Activated naive CD8-positive, alpha-beta T cell treated with anti-CD3 and anti-CD28 coated beads, Interleukin-2, amount 50 U/mL, for 16 hours (primary cell): Measurements from ENCODE around the gene CREB3L2.

ENCODE experiments used
- DNase-seq: peaks from one replicate; pipeline ENCODE4 v3.0.0-alpha.2; 2020; ENCODE audit warnings: low read depth, low spot score

Gene CREB3L2

GRCh38 chr7:137873524-137873923, 128.4 kb downstream of the CREB3L2 start:
- no peak for DNase-seq

- DNase-seq: no peak
These were observed 130.5 kb downstream of the CREB3L2 start for GRCh38 chr7:137871170-137871915.

GRCh38 chr7:137870684-137871083, 131.2 kb downstream of the CREB3L2 start:
- no peak for DNase-seq

DNA sequence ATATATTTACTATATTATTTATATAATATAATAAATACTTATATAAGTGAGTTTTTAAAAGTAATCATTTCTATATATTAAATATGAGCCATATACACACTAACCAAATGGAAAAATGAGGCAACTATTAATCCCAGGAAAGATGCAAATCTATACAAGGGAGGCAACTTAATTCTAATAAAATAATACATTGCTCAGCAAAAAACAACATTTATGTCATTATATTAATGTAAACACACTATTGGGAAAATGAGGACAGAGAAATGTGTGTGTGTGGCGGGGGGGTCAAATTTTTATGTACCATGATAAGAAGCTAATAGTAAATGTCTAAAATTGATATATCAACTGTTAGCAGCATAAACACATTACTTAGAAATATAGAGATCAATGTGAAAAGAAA, 131.8 kb downstream of the CREB3L2 start:
- DNase-seq: no peak

DNA sequence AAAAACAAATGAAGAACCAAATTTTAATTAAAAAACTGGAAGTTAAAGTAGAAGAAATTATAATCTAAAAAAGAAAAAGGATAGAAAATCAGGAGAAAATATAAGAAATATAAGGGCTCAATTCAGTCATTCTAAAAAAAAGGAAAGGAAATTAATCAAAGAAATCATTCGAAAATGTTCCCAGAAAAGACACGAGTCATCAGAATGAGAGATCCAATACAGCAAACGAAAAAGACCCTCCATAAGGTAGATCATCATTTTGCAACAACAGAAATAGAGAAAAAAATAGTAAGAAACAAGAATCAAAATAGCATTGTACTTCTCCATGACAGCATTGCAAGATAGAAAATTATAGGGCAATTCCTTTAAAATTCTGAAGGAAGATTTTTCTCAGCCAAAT, 132.6 kb downstream of the CREB3L2 start:
- no peak for DNase-seq

DNA sequence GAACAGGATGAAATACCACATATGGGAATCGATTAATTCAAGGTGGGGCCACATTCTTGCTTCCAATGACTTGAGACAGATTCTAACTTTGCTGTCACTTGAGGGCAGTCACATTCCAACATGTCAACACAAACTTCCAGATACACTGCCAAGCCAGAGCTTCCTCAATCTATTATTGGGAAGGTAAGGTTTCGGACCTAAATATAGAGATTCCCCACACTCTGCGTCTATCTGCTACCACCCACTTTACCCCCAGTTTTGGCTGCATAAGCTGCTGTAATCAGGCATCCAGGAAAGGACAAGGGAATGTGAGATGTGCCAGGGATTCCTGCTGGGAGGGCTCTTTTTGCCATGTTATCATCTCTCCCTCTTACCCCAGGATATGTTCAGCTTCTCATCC, 134.6 kb downstream of the CREB3L2 start:
- no peak for DNase-seq

DNA sequence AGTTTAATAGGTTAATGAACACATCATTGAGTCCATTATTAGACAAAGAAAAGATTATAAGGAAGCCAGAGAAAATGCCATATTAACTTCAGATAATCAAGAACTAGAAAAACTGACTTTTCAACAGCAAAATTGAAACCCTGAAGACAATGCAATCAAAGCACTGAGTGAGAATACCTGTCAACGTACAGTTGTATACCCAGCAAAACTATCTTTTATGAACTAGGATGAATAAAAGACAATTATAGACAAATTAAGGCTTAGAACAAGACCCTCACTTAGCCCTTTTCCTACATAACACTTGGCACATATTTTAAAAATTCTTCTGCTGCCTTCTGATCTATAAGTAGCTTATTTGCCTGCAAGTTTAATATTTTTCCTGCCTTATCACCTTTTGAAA, 136.1 kb downstream of the CREB3L2 start:
- no peak for DNase-seq

GRCh38 chr7:137862964-137863363, 138.9 kb downstream of the CREB3L2 start:
- no peak for DNase-seq

DNA sequence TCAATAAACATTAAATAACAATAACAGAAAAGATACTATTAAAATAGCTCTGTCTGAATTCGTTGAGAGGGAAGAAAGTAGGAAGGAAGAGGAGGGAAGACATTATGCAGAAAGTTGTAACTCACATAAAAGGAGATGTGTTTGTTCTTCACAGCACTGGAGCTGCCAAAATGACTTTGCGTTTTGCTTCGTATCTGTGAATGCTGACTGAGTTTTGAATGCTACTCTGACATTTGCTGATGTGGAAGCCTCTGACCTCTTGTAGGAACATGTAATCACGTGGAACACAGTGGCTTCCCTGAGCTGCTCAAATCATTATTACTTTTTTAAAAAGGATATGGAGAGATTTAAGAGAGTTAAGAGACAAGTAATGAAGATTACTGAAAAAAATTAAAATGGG, 139.5 kb downstream of the CREB3L2 start:
- no peak for DNase-seq

- no peak for DNase-seq
These were observed 141.3 kb downstream of the CREB3L2 start for GRCh38 chr7:137860542-137860941.

DNA sequence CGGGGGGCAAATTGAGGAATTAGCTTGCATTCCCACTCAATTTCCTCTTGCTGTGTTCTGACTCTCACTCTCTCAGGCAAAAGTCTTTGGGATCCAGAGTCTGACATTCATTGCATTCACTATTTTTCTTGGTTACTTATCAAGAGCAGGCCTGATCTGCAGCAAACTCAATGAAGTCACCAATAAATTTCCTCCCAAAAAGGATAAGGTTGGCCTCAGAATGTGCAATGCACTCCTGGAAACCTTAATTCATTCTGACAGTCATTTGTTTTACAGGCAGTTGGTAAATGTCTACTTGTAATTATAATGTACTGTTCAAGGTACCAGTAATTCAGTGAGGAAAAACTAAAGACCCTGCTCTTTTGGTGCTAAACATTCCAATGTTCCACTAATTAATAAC, 148.8 kb downstream of the CREB3L2 start:
- no peak for DNase-seq

DNA sequence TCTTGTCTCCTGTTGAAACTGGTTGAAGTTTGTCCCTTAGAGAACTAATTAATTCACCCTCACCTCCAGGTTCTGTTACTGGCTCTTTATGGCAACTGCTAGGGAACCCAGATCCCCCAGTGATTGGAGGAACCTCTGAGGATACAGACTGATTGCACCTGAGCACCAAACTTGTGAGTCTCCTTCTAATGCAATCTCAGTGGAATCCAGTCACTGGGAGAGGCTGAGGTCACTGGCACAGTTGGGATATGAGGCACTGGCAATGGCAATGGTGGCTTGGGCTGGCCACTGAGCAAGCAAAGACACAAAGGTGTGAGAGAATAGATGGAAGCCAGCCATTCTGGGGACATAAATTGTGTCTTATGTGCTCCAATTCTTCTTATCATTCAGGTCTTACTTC, 149.8 kb downstream of the CREB3L2 start:
- no peak for DNase-seq

DNA sequence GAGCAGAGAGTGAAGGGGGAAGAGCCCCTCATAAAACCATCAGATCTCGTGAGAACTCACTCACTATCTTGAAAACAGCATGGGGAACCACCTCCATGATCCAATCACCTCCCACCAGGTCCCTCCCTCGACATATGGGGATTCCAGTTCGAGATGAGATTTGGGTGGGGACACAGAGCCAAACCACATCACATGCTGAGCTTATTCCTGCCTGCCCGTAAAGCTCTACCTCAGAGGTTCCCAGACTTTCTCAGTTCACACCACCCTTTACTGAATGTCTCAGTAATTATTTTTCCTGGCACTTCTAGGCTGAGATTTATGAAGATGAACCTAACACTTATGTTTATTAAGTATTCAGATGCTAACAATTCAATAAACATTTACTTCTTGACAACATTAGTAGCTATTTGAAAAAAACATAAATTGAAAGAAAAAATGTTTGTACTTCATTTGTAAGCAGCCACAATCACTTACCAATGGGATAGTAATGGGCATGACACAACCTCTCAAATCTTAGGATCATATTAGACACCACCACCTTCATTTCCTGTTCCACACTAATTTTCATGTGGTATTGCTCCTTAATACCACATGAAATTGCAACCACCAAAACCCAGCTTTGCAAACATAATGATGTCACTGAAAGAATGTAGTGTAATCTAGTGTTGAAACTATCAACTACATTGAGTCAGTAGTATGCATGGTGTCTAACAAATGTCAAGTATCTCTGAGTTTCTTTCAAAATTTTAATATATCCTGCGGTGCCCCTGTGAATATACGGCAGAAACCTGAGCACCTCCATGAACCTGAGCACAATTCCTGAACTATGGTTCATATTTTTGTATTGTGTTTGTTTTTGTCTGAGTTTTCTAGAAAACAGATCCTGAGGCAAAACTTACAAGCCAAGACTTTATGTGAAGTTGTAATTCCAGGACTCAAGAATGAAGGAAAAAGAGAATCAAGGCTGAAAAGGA, 150.6 kb downstream of the CREB3L2 start:
- DNase-seq: no peak

DNA sequence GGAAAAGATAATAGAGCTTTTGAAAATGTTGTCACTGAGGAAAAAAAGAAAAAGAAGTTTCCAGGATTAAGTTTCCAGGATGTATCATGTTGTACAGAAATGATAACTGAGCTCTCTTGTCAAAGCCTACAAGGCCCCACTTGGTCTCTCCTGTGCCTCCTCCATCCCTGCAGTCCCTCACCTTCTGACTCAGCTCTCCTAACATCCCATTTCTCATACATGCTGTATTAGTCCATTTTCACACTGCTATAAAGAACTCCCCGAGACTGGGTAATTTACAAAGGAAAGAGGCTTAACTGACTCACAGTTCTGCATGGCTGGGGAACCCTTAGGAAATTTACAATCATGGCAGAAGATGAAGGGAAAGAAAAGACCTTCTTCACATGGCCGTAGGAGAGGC, 151.3 kb downstream of the CREB3L2 start:
- no peak for DNase-seq

DNA sequence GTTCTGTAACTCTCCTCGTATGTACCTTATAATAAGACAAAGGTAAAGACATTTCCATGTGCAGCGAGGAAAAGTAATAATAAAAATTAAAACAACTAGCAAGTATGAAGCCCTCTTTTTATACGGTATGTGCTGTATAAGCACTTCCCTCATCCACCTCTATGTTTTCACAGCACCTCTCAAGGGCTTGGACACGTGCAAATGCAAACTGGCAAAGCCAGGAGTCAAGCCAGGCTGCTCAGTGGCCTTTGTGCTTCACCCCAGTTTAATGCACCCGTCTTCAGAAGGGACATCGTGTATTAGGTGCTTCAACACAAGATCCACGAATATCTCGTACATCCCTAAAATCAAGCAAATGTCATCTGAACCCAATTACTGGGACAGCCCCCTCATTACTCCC, 153.8 kb downstream of the CREB3L2 start:
- no peak for DNase-seq

DNA sequence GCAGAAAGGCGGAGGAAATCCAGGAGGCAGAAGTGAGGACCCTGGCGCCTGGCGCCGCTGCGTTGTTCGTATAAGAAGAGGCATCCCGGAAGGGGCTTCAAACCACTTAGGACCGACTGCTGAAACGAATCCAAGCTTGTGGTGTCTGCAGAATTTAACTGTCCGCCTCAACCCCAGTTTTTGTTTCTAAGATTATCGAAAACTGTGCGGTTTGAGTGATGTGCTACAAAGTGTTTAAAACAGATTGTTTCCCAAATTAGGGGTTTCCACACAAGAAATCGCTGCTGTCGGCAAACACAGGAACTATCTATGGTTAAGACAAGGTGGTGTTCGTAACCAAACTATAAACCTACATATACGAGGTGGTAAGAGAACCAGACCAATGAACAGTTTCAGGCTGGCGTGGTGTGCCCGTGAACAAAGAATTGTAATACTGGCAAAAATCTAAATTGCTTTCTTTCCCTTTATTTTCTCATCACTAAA, 154.3 kb downstream of the CREB3L2 start:
- no peak for DNase-seq

- no peak for DNase-seq
These were observed 154.9 kb downstream of the CREB3L2 start, which contains the start of gene DGKI for GRCh38 chr7:137846827-137847567. Gene DGKI (minus strand): TSS chr7:137846974.

DNA sequence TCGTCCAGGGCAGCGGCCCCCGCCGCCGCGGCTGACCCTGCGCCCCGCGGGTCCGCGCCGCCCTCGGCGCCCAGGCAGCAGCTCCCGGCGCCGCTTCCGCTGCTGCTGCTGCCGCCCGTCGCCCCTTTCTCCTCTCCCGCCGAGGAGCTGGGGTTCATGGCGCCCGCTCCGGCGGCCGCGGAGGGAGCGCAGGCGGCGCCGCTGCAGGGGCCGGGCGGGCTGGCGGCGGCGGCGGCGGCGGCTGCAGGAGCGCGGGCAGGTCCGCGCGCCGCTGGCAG, 155.4 kb downstream of the CREB3L2 start:
- no peak for DNase-seq

DNA sequence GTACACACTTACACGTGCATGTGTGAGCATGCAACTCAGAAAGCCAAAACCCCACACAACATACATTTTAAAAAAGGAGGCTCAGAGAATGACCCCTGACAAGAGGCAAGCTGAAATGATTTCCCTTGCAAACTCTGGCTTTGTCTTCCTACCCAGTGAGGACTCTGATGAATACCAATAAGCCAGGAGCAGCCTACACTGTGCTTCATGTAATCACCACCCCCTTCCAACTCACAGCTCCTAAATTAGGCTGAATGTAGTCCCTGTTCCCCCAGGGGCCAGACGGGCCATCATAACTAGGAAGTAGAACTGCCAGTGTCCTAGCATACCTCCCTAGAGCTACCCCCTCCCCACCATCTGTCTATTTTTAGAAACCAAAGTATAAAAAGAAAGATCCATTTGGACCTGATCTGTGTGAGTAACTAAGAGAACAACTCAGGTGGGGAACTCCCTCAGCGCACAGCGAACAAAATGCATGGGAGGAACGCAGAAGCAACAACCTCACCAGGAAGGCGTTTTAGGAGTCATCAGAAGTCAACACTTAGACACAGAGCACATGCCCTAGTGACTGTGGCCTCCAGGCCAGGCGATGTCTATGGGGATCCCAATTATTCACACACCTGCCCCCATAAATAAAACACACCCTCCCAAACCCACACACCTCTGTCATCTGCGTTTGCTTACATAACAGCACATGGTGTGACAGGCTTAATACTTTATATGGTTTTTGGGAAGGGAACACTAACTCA, 157.0 kb downstream of the CREB3L2 start:
- no peak for DNase-seq

GRCh38 chr7:137839903-137840779, 161.7 kb downstream of the CREB3L2 start:
- DNase-seq: no peak
